Prostate gland (tissue), 2 donors: ENCODE measurements around the gene SLC24A3. TPM values are rescaled to one million over a fixed set of nuclear protein-coding genes. Genes with fewer than 3 reads are reported as not detected.

Source experiments
- DNase-seq: peaks from one replicate; pipeline ENCODE4 v3.0.0-alpha.2; 2019; ENCODE audit warnings: low spot score
- H3K27ac ChIP-seq, 2 donors: fragments of 200-600 bp; sonication (generic); 2 replicates each; pipeline ENCODE4 v1.5.1; 2017 to 2019
- H3K27me3 ChIP-seq: fragments of 200-600 bp; sonication (generic); replicated peaks from 2 replicates; pipeline ENCODE4 v1.5.1; 2019; ENCODE audit not compliant: insufficient read depth
- H3K36me3 ChIP-seq, 2 donors: fragments of 200-600 bp; sonication (generic); 1 replicate in 1 of 2; 2 replicates in 1 of 2; pipeline versions ENCODE4 v1.5.1 to v1.8.1; 2017 to 2019
- H3K4me1 ChIP-seq: fragments of 200-600 bp; sonication (generic); replicated peaks from 2 replicates; pipeline ENCODE4 v1.5.1; 2019
- H3K4me3 ChIP-seq, 2 donors: fragments of 200-600 bp; sonication (generic); 2 replicates each; pipeline ENCODE4 v1.5.1; 2017 to 2019
- H3K9me3 ChIP-seq: fragments of 200-600 bp; sonication (generic); 2 replicates; pipeline ENCODE4 v1.5.1; 2017
- POLR2A ChIP-seq: fragments of 450-650 bp; IDR thresholded peaks from one replicate; pipeline ENCODE4 v1.6.1; 2016; ENCODE audit warnings: antibody characterized with exemption, mild to moderate bottlenecking
- POLR2AphosphoS5 ChIP-seq: sonication (generic); formaldehyde crosslinking; IDR thresholded peaks from one replicate; pipeline ENCODE4 v1.6.1; 2017; ENCODE audit warnings: antibody characterized with exemption
- WGBS: methylation state at CpG from one replicate; pipeline ENCODE4 v1.1.5; 2018; 5-methylcytosine and 5-hydroxymethylcytosine counted together
- intact Hi-C: fragments of 100-400 bp; cut with DNase I; formaldehyde crosslinking; loops from one replicate; pipeline ENCODE4 v1.14.2; 2022
- total RNA-seq, 2 donors: library from RNA; depleted of rRNA; stranded (reverse); fragments of >200 nt; gene quantifications; one replicate each; pipeline ENCODE4 v1.1.0, GENCODE V29; 2016
- TF ChIP-seq, protein P1 (sequence below), 4 experiments: fragments of 200-600 bp in 2 of 4; fragments of 450-650 bp in 2 of 4; sonication (generic) in 2 of 4; IDR thresholded peaks; 1 replicate in 3 of 4; 2 replicates in 1 of 4; pipeline ENCODE4 v1.5.1; 2016 to 2019; ENCODE audit warnings: antibody characterized with exemption in 4 of 4, mild to moderate bottlenecking in 2 of 4, moderate library complexity in 2 of 4

SLC24A3 gene
- total RNA-seq, 2 donors from 2014 or later: 4.6 to 8.0 TPM

DNA sequence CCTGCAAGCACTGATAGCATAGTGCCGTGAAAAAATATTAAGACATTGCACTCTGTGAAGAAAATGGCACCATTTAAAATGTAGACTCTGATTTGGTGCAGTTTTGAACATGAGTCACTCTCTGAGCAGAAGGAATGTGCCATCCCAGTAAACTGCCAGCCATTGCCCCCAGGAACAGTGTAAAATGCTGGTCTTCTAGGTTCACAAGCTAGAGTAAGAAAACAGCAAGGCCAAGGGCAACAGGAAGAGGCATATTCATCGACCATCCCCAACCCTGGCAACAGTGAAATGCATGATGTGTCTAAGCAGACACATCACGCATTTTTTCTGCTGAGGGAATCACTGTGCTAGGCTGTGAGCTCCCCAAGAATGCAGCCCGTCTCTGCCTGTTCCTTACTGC lies 382.5 kb downstream of the SLC24A3 start:
- Histone ChIP-seq H3K9me3 (no peaks in the 10 kb centered on the region), H3K27me3 (no peaks in the 10 kb centered on the region), H3K27ac (no peak overlapping the region), H3K4me3 (no peak overlapping the region), H3K36me3 (no peaks in the 10 kb centered on the region), H3K4me1 (no peaks in the 10 kb centered on the region)
- DNase-seq: no peak
- 86% methylated on average over 4 of the region's 4 CpGs for WGBS
- intact Hi-C loops: no loop called here
- TF ChIP-seq POLR2A: no peak

DNA sequence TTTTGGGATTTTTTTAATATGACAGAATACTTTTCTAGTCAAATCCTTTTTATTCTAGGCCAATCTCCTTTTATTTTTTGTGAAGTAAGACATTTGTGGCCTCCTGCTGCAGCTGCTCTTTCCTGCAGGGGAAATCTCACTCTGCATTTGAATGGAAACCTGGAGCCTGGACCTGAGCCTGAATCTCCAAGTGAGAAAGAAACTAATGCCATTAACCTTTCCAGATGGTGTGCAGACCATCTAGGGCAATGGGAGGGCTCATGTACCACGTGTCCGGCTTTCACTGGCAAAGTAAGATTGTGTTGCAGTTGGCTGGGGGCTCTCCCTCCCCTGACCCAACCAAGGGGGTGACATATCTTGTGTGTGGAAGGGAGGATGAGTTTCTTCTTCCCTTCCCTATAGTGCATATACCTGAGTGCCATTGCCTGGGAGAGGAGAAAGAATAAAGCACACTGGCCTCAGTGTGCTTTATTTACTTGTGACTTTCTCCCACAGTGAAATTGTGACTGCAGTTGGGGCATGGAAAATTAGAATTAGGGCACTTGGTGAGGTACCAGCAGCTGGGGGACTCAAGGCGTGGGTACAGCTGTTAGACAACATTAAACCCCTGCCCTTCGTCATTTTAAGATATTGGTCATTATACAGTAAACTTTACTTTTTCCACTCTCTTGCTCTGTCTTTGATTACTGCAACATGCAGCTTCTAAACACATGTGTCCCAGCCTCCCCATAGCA lies 385.8 kb downstream of the SLC24A3 start:
- TF ChIP-seq POLR2AphosphoS5: no peak
- TF ChIP-seq POLR2A: no peak
- H3K9me3 ChIP-seq: no peaks in the 10 kb centered on the region
- WGBS: 80% methylated on average over 4 of the region's 4 CpGs
- H3K4me3 ChIP-seq: no peak overlapping the region
- no peak overlapping the region for H3K27ac ChIP-seq
- H3K27me3 ChIP-seq: no peaks in the 10 kb centered on the region
- intact Hi-C loops: no loop called here
- H3K4me1 ChIP-seq: no peaks in the 10 kb centered on the region
- DNase-seq: no peak
- no peaks in the 10 kb centered on the region for H3K36me3 ChIP-seq

DNA sequence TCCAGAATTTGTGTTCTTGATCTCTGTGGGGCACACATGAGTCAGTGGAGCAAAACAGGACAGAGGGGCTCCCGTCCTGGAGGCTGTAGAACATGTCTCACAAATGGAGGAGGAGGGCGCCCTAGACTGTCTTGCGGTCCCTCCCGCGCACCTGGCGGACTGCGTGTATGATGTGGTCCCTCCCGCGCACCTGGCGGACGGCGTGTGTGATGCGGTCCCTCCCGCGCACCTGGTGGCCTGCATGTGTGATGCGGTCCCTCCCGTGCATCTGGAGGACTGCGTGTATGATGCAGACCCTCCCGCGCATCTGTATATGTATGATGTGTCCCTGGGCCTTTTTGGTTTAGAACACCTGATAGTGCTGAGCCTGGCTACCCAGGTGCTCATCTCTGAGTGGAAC lies 386.8 kb downstream of the SLC24A3 start:
- no peak overlapping the region for H3K27ac ChIP-seq
- no peaks in the 10 kb centered on the region for H3K9me3 ChIP-seq
- TF ChIP-seq POLR2A (no peak), POLR2AphosphoS5 (no peak)
- TF ChIP-seq, protein P1, sequence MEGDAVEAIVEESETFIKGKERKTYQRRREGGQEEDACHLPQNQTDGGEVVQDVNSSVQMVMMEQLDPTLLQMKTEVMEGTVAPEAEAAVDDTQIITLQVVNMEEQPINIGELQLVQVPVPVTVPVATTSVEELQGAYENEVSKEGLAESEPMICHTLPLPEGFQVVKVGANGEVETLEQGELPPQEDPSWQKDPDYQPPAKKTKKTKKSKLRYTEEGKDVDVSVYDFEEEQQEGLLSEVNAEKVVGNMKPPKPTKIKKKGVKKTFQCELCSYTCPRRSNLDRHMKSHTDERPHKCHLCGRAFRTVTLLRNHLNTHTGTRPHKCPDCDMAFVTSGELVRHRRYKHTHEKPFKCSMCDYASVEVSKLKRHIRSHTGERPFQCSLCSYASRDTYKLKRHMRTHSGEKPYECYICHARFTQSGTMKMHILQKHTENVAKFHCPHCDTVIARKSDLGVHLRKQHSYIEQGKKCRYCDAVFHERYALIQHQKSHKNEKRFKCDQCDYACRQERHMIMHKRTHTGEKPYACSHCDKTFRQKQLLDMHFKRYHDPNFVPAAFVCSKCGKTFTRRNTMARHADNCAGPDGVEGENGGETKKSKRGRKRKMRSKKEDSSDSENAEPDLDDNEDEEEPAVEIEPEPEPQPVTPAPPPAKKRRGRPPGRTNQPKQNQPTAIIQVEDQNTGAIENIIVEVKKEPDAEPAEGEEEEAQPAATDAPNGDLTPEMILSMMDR (IDR thresholded peaks at IDR 0.05): no peak
- WGBS: 95% methylated on average over 20 of the region's 20 CpGs
- H3K36me3 ChIP-seq: no peaks in the 10 kb centered on the region
- no peaks in the 10 kb centered on the region for H3K27me3 ChIP-seq
- H3K4me1 ChIP-seq: no peaks in the 10 kb centered on the region
- no peak overlapping the region for H3K4me3 ChIP-seq
- no peak for DNase-seq
- intact Hi-C loops: no loop called here

DNA sequence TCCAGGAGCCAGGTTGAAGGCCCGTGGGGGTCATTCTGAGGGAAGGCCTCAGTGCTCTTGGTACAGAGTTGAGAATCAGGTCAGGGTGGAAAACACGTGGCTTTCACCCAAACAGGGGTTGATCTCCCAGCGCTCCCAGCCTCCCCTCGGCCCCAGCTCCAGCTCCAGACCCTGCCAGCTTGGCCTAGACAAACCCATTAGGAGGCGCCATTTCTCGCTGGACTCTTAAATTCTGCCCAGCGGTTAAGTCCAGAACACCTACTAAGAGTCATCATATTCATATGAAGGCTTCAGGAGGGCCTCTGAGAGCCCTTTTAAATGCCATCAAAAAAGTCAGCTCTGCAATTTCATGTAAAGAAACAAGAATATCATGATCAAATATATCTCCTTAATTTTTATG lies 387.6 kb downstream of the SLC24A3 start:
- H3K4me1 ChIP-seq: no peaks in the 10 kb centered on the region
- H3K27me3 ChIP-seq: no peaks in the 10 kb centered on the region
- no peak overlapping the region for H3K27ac ChIP-seq
- H3K36me3 ChIP-seq: no peaks in the 10 kb centered on the region
- 91% methylated on average over 6 of the region's 7 CpGs for WGBS
- intact Hi-C loops: no loop called here
- no peaks in the 10 kb centered on the region for H3K9me3 ChIP-seq
- H3K4me3 ChIP-seq: no peak overlapping the region
- TF ChIP-seq POLR2AphosphoS5 (no peak), POLR2A (no peak)
- TF ChIP-seq, protein P1 (IDR thresholded peaks at IDR 0.05): no peak
- DNase-seq: no peak

DNA sequence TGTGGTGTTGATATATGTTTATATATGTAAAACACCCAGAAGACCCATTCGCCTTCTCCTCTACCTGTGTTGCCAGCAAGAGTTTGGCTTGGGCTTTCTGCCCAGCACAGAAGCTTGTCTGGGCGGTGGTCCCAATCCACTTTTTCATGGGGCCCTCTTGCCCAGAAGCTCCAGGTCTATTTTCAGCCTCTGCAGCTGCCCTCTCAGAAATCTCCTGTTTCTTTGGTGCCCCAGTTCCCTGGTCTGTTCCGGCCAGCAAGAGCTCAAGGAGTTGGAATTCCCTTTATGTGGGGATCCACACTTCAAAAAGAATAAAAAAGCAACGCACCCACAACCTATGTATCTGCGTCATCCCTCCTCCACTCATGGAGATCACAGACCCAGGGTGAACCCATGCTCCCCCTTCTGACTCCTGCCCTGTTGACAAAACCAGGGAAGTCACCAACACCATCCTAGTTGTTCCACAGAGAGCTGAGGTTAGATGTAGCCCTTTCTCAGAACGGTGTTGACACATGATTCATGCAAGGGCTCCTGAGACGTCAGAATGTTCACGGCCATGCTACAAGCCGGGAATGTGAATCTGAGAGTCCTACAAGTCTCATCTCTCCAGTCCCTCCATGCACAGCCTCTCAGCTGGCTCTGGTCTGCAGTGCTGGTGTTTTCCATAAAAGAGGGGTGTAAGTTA lies 388.8 kb downstream of the SLC24A3 start:
- intact Hi-C loops: no loop called here
- no peak overlapping the region for H3K27ac ChIP-seq
- DNase-seq: no peak
- H3K9me3 ChIP-seq: no peaks in the 10 kb centered on the region
- no peaks in the 10 kb centered on the region for H3K36me3 ChIP-seq
- whole genome bisulfite sequencing: 83% methylated on average over 9 of the region's 9 CpGs
- H3K27me3 ChIP-seq: no peaks in the 10 kb centered on the region
- no peak overlapping the region for H3K4me3 ChIP-seq
- TF ChIP-seq POLR2A: no peak
- no peak for TF ChIP-seq POLR2AphosphoS5
- TF ChIP-seq, protein P1 (IDR thresholded peaks at IDR 0.05): no peak
- no peaks in the 10 kb centered on the region for H3K4me1 ChIP-seq
